Measurements from ENCODE around the gene UGT1A9.
"Not testable (repeated sequence)": the region's sequence is repeated elsewhere in the genome, so short reads cannot be mapped to it uniquely, and the experiment has no call there.

The UGT1A9 gene

GRCh38 chr2:233671290-233672161 lies at the start of gene UGT1A9:
TSS of gene UGT1A9 (plus strand) at chr2:233671898. CDS start at chr2:233671935, 37 bp downstream.
- TF ChIP-seq, protein P1, sequence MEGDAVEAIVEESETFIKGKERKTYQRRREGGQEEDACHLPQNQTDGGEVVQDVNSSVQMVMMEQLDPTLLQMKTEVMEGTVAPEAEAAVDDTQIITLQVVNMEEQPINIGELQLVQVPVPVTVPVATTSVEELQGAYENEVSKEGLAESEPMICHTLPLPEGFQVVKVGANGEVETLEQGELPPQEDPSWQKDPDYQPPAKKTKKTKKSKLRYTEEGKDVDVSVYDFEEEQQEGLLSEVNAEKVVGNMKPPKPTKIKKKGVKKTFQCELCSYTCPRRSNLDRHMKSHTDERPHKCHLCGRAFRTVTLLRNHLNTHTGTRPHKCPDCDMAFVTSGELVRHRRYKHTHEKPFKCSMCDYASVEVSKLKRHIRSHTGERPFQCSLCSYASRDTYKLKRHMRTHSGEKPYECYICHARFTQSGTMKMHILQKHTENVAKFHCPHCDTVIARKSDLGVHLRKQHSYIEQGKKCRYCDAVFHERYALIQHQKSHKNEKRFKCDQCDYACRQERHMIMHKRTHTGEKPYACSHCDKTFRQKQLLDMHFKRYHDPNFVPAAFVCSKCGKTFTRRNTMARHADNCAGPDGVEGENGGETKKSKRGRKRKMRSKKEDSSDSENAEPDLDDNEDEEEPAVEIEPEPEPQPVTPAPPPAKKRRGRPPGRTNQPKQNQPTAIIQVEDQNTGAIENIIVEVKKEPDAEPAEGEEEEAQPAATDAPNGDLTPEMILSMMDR (IDR thresholded peaks at IDR 0.05; ENCODE audit: low read length, missing control alignments) = no peak
- no peak within 1 kb of the TSS for H3K4me3 ChIP-seq (replicated peaks; ENCODE audit: low read depth, low read length)
- DNase-seq (ENCODE audit: low read depth) = no peak

DNA sequence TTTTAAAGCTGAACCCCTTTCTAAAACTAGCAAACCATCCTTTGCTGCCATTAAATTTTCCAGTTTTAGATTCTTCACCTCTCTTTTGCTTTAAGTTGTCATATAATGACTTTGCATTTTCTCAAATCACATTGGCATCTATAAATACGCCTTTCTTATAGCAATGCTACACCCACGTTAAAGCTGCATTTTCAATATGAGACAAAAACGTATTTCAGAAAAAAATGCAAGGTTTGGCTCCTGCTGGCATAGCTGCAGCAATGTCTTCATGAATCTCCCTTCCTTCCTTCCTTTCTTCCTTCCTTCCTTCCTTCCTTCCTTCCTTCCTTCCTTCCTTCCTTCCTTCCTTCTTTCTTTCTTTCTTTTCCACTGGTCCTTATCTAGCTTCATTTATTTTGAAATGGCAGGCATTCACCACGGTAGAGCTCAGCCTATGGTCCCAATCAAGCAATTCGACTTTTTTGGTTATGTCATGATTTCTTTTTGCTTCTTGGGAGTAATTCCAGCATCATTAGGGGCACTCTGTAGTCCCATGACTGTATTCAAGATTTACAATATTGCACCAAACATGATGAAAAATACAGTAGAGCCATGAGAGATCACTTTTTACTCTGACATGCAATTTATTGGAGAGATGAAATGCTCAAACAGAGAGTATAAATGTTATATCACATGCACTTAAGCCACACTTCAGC lies 44.2 kb upstream of the UGT1A9 start:
- no peak for DNase-seq (ENCODE audit: low read depth)
- TF ChIP-seq, protein P1 (IDR thresholded peaks at IDR 0.05; ENCODE audit: low read length, missing control alignments) = no peak

DNA sequence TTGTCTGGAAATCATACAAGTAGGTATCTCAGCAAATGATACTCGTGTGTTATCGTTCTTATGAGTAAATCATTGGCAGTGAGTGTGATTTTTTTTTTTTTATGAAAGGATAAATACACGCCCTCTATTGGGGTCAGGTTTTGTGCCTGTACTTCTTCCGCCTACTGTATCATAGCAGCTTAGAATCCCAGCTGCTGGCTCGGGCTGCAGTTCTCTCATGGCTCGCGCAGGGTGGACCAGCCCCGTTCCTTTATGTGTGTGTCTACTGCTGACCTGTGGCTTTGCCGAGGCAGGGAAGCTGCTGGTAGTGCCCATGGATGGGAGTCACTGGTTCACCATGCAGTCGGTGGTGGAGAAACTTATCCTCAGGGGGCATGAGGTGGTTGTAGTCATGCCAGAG lies 35.4 kb upstream of the UGT1A9 start, which contains the start of gene UGT1A10:
UGT1A10 (plus strand) TSS at position 143 of the 400 bp plus-strand sequence; CDS start at position 218, 75 bp downstream.
- not testable (repeated sequence) for DNase-seq (ENCODE audit: low read depth); H3K4me3 ChIP-seq (replicated peaks; ENCODE audit: low read depth, low read length)

More for the DNA sequence above, 44.2 kb upstream of the UGT1A9 start:
- H3K4me3 ChIP-seq (replicated peaks; ENCODE audit: low read depth, low read length) = no peak overlapping the region

DNA sequence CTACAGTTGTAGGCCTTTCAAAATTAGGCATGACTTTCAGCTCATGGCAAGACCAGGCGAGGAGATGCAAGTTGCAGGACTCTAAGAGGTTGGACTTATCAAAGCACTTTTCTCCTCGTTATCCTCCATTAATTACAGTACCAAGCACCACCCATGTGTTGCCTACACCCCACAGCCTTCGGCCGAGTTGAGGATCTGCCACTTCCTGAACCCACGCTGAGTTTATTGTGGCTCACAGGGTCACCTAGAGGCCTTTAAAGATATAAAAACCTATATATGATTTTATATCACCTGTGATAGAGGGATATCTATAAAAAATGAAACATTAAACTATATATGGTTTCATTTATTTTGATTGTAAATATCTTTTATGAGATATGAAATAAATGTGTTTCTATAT lies 32.9 kb upstream of the UGT1A9 start:
- DNase-seq (ENCODE audit: low read depth) = no peak
- no peak overlapping the region for H3K4me3 ChIP-seq (replicated peaks; ENCODE audit: low read depth, low read length)
- TF ChIP-seq, protein P1 (IDR thresholded peaks at IDR 0.05; ENCODE audit: low read length, missing control alignments) = no peak

DNA sequence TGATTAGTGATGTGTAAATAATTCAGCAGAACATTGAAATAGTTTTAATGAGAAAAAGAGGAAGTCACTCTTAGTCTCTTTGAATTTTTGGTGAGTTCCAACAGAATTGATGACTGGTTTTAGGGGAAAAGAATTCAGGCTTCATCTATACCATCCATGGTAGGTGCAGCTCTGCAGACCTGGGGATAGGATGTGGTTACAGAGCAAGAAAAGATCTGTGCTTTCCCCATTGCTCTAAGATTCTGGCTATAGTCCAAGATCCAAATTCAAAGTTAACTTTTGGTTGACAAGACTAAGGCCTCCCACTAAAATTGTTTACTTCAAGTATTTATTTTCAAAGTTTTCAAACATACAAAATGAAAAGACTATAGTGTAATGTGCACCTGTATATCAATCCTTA lies 31.8 kb upstream of the UGT1A9 start:
- TF ChIP-seq, protein P1 (IDR thresholded peaks at IDR 0.05; ENCODE audit: low read length, missing control alignments) = no peak
- no peak for DNase-seq (ENCODE audit: low read depth)
- no peak overlapping the region for H3K4me3 ChIP-seq (replicated peaks; ENCODE audit: low read depth, low read length)

DNA sequence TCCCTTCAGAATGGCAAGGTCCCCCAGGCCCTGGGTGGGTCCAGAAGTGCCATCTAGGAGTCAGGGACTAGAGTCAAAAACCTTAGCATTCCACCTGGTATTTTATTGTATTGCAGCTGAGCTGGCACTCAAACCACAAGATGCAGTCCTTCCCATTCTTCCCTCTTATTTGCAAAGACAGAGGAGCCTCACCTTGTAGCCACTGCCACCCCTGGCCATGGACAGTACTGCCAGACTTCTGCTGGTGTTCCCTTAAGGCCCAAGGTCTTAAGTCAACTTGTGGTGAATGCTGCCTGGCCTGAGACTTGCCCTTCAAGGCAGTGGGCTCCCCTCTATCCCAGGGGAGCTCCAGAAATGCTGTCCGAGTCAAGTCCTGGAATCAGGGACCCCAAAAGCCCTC lies 28.6 kb upstream of the UGT1A9 start:
- peak; percentile 17 for DNase-seq (ENCODE audit: low read depth)
- H3K4me3 ChIP-seq (replicated peaks; ENCODE audit: low read depth, low read length) = no peak overlapping the region
- TF ChIP-seq, protein P1 (IDR thresholded peaks at IDR 0.05; ENCODE audit: low read length, missing control alignments) = peak; percentile 33

DNA sequence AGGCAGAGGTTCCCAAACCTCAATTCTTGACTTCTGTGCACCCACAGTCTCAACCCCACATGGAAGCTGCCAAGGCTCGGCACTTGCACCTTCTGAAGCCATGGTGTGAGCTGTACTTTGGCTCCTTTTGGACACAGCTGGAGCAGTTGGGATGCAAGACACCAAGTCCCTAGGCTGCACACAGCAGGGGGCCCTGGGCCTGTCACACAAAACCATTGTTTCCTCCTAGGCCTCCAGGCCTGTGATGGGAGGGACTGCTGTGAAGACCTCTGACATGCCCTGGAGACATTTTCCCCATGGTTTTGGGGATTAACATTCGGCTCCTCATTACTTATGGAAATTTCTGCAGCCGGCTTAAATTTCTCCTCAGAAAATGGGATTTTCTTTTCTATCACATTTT lies 25.7 kb upstream of the UGT1A9 start:
- not testable (repeated sequence) for H3K4me3 ChIP-seq (replicated peaks; ENCODE audit: low read depth, low read length); DNase-seq (ENCODE audit: low read depth)

Measured in fibroblast of pulmonary artery (primary cell).